ENCODE measurements around the gene RIIAD1. TPM values are rescaled to one million over a fixed set of nuclear protein-coding genes. Genes with fewer than 3 reads are reported as not detected.

RIIAD1 gene
- total RNA-seq, 2 donors from 2014 or later: not detected

DNA sequence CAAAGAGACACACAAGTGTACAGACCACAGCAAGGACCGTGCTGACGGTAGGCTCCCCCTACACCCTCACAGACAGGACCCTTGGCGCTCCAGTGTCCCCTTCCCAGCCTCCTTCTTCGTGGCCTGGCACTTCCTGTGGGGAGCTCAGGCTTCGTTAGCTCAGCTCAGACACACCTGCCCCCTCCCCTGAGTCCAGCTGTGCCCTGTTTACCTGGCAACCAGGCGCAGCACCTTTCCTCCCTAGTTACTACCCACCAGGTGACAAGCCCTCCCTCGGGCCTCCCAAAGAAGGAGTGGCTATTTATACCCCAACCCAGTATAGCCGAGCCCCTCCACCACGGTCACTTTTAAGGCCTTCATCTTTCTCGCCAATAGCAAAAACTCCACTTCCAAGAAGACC, 9.4 kb upstream of the RIIAD1 start:
- H3K36me3 ChIP-seq: no peaks in the 10 kb centered on the region
- H3K4me1 ChIP-seq: peaks cover 0 to 8% of the 10 kb centered on the region in 2 donors
- no peak for DNase-seq (ENCODE audit: low spot score)
- TF ChIP-seq, protein P1, sequence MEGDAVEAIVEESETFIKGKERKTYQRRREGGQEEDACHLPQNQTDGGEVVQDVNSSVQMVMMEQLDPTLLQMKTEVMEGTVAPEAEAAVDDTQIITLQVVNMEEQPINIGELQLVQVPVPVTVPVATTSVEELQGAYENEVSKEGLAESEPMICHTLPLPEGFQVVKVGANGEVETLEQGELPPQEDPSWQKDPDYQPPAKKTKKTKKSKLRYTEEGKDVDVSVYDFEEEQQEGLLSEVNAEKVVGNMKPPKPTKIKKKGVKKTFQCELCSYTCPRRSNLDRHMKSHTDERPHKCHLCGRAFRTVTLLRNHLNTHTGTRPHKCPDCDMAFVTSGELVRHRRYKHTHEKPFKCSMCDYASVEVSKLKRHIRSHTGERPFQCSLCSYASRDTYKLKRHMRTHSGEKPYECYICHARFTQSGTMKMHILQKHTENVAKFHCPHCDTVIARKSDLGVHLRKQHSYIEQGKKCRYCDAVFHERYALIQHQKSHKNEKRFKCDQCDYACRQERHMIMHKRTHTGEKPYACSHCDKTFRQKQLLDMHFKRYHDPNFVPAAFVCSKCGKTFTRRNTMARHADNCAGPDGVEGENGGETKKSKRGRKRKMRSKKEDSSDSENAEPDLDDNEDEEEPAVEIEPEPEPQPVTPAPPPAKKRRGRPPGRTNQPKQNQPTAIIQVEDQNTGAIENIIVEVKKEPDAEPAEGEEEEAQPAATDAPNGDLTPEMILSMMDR (IDR thresholded peaks at IDR 0.05): no peak
- H3K27ac ChIP-seq: no peak overlapping the region
- no peak overlapping the region for H3K4me3 ChIP-seq
- H3K27me3 ChIP-seq: no peaks in the 10 kb centered on the region
- H3K9me3 ChIP-seq: no peaks in the 10 kb centered on the region

DNA sequence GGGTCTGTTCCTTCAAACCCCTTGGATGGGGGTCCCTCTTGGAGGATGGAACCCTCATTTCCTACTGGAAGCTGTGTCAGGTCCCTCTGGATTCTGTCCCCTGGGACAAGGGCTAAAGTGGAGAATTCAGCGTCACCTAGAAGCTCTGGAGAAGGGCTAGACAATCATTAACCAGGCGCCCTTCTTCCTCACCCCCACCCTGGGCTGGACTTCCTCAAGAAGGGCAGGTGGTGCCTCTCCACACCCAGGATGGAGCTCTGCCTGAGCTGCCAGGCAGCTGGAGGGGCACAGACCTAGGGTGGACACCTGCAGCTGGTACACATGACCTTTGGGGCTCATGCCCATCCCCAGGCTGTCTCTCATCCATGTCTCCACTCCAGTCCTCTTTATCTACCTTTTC, 8.3 kb upstream of the RIIAD1 start:
- peaks cover 0 to 19% of the 10 kb centered on the region in 2 donors for H3K4me1 ChIP-seq
- no peaks in the 10 kb centered on the region for H3K27me3 ChIP-seq
- H3K27ac ChIP-seq: no peak overlapping the region
- no peak for DNase-seq (ENCODE audit: low spot score)
- no peak overlapping the region for H3K4me3 ChIP-seq
- TF ChIP-seq, protein P1 (IDR thresholded peaks at IDR 0.05): no peak
- no peaks in the 10 kb centered on the region for H3K9me3 ChIP-seq
- H3K36me3 ChIP-seq: no peaks in the 10 kb centered on the region

DNA sequence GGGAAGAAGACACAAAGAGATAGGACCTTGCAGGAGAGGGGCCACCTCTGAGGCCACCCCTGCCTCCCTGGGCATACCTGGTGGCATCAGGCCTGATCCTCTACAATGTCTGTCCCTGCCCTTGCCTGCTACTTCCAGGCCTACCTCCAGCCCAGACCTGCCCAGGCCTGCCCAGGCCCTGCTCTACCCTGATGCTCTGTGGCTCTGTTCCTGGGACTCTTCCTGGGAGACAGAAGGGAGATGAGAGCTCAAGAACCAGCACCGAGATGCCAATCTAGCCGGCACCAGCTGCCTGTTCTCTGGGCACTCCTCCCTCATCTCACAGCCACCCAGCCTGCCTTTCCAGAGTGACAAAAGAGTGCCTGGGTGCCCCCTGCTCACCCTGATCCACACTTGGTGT, 7.4 kb upstream of the RIIAD1 start:
- Histone ChIP-seq H3K36me3 (no peaks in the 10 kb centered on the region), H3K4me1 (peaks cover 0 to 26% of the 10 kb centered on the region in 2 donors), H3K27me3 (no peaks in the 10 kb centered on the region), H3K27ac (no peak overlapping the region), H3K9me3 (no peaks in the 10 kb centered on the region), H3K4me3 (no peak overlapping the region)
- TF ChIP-seq, protein P1 (IDR thresholded peaks at IDR 0.05): no peak
- DNase-seq (ENCODE audit: low spot score): no peak

DNA sequence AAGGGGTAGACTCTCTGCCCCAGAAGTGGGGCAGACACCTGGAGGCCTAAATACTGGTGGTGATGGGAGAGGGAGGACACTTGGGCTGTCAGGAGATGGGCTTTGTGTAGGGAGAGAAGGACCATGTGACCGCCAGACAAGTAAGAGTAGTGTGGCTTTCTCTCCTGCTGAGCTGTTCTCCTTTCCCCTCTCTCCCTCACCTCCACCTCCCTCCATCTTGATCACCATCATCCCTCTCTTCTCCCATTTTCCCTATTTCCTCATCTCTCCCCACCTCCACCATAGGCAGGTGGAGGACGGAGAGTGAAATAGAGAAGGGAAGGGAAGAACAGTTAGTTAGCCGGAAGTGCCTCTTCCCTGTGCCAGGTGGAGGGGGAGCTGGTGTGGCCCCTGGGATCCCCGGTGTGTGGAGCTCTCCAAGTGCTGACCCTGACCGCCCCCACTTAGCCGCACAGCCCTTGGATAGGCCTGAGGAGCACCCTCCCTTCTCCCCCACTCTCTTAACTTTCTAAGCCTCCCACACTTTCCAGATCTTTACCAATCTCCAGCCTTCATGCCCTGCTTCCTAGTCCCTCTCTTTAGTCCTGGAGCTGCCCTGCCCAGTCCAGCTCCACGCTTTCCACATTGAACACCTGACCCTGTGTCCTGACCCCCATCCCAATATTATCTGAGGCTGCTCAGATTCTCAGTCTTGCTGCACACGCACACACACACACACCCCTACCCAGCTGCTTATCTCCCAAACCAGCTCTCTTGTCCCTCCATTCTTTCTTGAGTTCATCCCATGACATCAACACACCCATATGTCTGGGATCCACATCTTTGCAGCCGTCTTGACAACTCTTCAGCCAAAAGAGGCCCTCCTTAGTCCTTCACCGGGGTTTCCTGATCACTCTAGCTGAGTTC, 6.2 kb upstream of the RIIAD1 start:
- Histone ChIP-seq H3K4me1 (peaks cover 0 to 31% of the 10 kb centered on the region in 2 donors), H3K36me3 (no peaks in the 10 kb centered on the region), H3K9me3 (no peaks in the 10 kb centered on the region), H3K4me3 (no peak overlapping the region), H3K27ac (no peak overlapping the region), H3K27me3 (no peaks in the 10 kb centered on the region)
- no peak for DNase-seq (ENCODE audit: low spot score)
- TF ChIP-seq, protein P1 (IDR thresholded peaks at IDR 0.05): no peak

DNA sequence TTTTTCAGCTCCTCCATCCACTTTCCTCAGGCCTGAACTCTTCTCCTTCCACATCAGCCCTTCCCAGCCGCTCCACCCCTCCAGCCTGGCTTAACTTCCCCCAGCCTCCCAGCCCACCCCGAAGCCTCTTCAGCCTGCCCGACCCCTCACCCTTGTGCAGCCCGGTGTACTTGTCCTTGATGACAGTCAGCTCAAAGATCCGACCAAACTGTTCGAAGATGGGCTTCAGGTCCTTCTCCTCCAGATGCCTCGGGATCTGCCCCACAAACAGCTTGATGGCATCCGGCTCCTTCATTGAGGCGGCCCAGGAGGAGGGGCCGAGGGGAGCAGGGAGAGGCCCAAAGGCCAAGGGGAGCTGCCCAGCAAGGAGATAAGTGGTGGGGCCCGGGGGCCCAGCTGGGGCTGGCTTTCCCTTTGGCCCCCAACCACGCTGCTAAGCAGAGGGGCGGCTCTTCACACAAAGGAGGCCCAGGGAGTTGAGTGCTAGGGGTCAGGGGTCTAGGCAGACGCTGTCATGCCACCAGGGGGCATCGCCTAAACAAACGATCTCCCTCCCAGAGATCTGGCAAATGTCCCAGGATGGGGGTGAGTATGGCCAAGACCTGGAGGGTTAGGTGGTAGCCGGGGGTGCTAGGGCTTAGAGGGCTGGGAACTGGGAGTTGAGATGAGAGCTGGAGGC, 5.5 kb upstream of the RIIAD1 start:
- Histone ChIP-seq H3K9me3 (no peaks in the 10 kb centered on the region), H3K4me3 (no peak overlapping the region), H3K4me1 (peaks cover 0 to 38% of the 10 kb centered on the region in 2 donors), H3K36me3 (no peaks in the 10 kb centered on the region), H3K27ac (no peak overlapping the region), H3K27me3 (no peaks in the 10 kb centered on the region)
- TF ChIP-seq, protein P1 (IDR thresholded peaks at IDR 0.05): no peak
- DNase-seq (ENCODE audit: low spot score): no peak
